HepG2 (cell line): Measurements from ENCODE around the gene LMF2. TPM values are rescaled to one million over a fixed set of nuclear protein-coding genes. Genes with fewer than 3 reads are reported as not detected.

Experiments
- AGO2 ChIP-seq: fragments of 200-400 bp; formaldehyde crosslinking; optimal IDR thresholded peaks from 2 replicates; pipeline ENCODE3; 2017; ENCODE audit warnings: mild to moderate bottlenecking, low read depth, low read length, moderate library complexity
- ATF7-NPFF ChIP-seq: sonication (generic); formaldehyde crosslinking; IDR thresholded peaks from 2 replicates; pipeline ENCODE4 v1.8.1; 2023; ENCODE audit warnings: mild to moderate bottlenecking, low read depth, missing genetic modification reagents, moderate library complexity
- ELF3 ChIP-seq: IDR thresholded peaks from 2 replicates; pipeline ENCODE4 v1.6.1; 2016; ENCODE audit warnings: missing genetic modification reagents, missing compliant biosample characterization
- FOXA1 ChIP-seq, 2 experiments: fragments of 450-650 bp in 1 of 2; sonication (generic) in 1 of 2; formaldehyde crosslinking in 1 of 2; IDR thresholded peaks; 2 replicates each; pipeline versions ENCODE4 v1.4.0 to v1.6.1; 2016 to 2020; ENCODE audit warnings: missing genetic modification reagents in 1 of 2
- FOXK2 ChIP-seq: fragments of 450-650 bp; IDR thresholded peaks from 2 replicates; pipeline ENCODE4 v1.6.1; 2016
- GABPA ChIP-seq, 2 experiments: IDR thresholded peaks; 2 replicates each; pipeline ENCODE4 v1.6.1; 2011 to 2016; ENCODE audit warnings: low read depth in 2 of 2, low read length in 1 of 2, missing biosample characterization in 1 of 2, missing genetic modification characterization in 1 of 2
- IRF2 ChIP-seq: IDR thresholded peaks from 2 replicates; pipeline ENCODE4 v1.6.1; 2018; ENCODE audit warnings: missing genetic modification reagents, missing compliant biosample characterization
- MIXL1 ChIP-seq: IDR thresholded peaks from 2 replicates; pipeline ENCODE4 v1.6.1; 2016
- MXI1 ChIP-seq: IDR thresholded peaks from 3 replicates; pipeline ENCODE4 v1.6.1; 2012; ENCODE audit warnings: low read depth, low read length, inconsistent platforms, borderline replicate concordance
- NCOA5 ChIP-seq: sonication (generic); formaldehyde crosslinking; IDR thresholded peaks from 2 replicates; pipeline ENCODE4 v1.4.0; 2020; ENCODE audit warnings: missing genetic modification reagents
- NRL ChIP-seq: sonication (generic); formaldehyde crosslinking; IDR thresholded peaks from 2 replicates; pipeline ENCODE4 v1.5.0; 2020; ENCODE audit warnings: missing genetic modification reagents, mild to moderate bottlenecking, moderate library complexity, borderline replicate concordance
- RARA ChIP-seq: IDR thresholded peaks from 2 replicates; pipeline ENCODE4 v1.6.1; 2016; ENCODE audit warnings: missing genetic modification reagents, missing compliant biosample characterization
- RXRB ChIP-seq: IDR thresholded peaks from 2 replicates; pipeline ENCODE4 v1.6.1; 2016; ENCODE audit warnings: borderline replicate concordance, missing genetic modification reagents, missing compliant biosample characterization
- TGIF2 ChIP-seq: IDR thresholded peaks from 2 replicates; pipeline ENCODE4 v1.6.1; 2016; ENCODE audit warnings: control low read depth, missing compliant biosample characterization
- U2AF1 ChIP-seq: fragments of 200-400 bp; formaldehyde crosslinking; optimal IDR thresholded peaks from 2 replicates; pipeline ENCODE3; 2017; ENCODE audit warnings: mild to moderate bottlenecking, low read depth, low read length
- ZMYM3 ChIP-seq: sonication (generic); formaldehyde crosslinking; IDR thresholded peaks from 2 replicates; pipeline ENCODE4 v1.5.1; 2020; ENCODE audit warnings: mild to moderate bottlenecking, missing genetic modification reagents
- ZNF703 ChIP-seq: sonication (generic); formaldehyde crosslinking; IDR thresholded peaks from 2 replicates; pipeline ENCODE4 v1.5.1; 2020; ENCODE audit warnings: missing genetic modification reagents, mild to moderate bottlenecking, moderate library complexity, borderline replicate concordance
- ZNF879 ChIP-seq: sonication (generic); formaldehyde crosslinking; IDR thresholded peaks from 2 replicates; pipeline ENCODE4 v1.8.1; 2023; ENCODE audit warnings: missing genetic modification reagents
- polyA plus RNA-seq, 8 experiments: library from polyadenylated mRNA; depleted of rRNA in 3 of 8; stranded (reverse) in 7 of 8; unstranded in 1 of 8; fragments of >200 nt; fragmentation: Illumina TruSeq in 4 of 8; extraction: Trizol in 4 of 8; gene quantifications; 2 replicates each; pipeline versions ENCODE4 v1.2.1 to v1.2.3, GENCODE V29; 2011 to 2016; ENCODE audit warnings: low read depth in 4 of 8, missing spikeins in 1 of 8, mixed read lengths in 1 of 8; ENCODE audit not compliant: insufficient read depth in 1 of 8
- total RNA-seq, 5 experiments: library from RNA; depleted of rRNA; stranded (reverse); fragments of >200 nt; fragmentation: Illumina TruSeq; extraction: Trizol; gene quantifications; 2 replicates each; pipeline ENCODE4 v1.2.3, GENCODE V29; 2016; ENCODE audit warnings: low read depth in 1 of 5
- TF ChIP-seq, protein P1 (sequence below): sonication (generic); formaldehyde crosslinking; conservative IDR thresholded peaks from 2 replicates; pipeline ENCODE4 v1.8.0; 2022; ENCODE audit warnings: mild to moderate bottlenecking, moderate library complexity, missing genetic modification reagents
- TF ChIP-seq, protein P2 (sequence below): IDR thresholded peaks from 2 replicates; pipeline ENCODE4 v1.6.1; 2012; ENCODE audit warnings: inconsistent platforms
- TF ChIP-seq, protein P3 (sequence below): sonication (generic); formaldehyde crosslinking; IDR thresholded peaks from 2 replicates; pipeline ENCODE4 v1.4.0; 2020; ENCODE audit warnings: missing genetic modification reagents, borderline replicate concordance
- TF ChIP-seq, protein P4 (sequence below): IDR thresholded peaks from 2 replicates; pipeline ENCODE4 v1.6.1; 2016; ENCODE audit warnings: low read depth, borderline replicate concordance
- TF ChIP-seq, protein P5 (sequence below): sonication (generic); formaldehyde crosslinking; IDR thresholded peaks from 2 replicates; pipeline ENCODE4 v1.4.0; 2020; ENCODE audit warnings: missing genetic modification reagents

The LMF2 gene
- total and polyA plus RNA-seq, 2 of the 13 experiments (the other 11 are each of a cell fraction or from before 2014, with no cell fraction given) = 23.3 to 30.6 TPM

DNA sequence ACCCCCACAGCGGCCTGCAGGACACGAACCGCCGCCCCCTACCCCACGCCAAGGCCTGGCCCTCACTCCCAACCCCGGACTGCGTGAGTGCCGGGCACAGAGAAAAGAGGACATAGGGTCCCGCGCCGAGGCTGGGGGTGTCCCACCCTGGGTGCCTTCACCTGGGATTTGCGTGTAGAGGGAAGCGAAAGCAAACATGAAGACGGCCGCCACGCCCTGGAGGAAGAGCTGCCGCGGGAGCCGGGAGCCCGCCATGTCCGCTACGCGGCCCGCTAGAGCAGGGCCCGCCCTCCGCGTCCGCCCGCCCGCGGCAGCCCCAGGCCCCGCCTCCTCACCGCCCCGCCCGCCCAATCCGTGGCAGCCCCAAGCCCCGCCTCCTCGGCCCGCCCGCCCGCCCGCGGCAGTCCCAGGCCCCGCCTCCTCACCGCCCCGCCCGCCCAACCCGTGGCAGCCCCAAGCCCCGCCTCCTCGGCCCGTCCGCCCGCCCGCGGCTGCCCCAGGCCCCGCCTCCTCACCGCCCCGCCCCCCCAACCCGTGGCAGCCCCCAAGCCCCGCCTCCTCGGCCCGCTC is at the start of gene LMF2 (continued):
- TF ChIP-seq, protein P1, sequence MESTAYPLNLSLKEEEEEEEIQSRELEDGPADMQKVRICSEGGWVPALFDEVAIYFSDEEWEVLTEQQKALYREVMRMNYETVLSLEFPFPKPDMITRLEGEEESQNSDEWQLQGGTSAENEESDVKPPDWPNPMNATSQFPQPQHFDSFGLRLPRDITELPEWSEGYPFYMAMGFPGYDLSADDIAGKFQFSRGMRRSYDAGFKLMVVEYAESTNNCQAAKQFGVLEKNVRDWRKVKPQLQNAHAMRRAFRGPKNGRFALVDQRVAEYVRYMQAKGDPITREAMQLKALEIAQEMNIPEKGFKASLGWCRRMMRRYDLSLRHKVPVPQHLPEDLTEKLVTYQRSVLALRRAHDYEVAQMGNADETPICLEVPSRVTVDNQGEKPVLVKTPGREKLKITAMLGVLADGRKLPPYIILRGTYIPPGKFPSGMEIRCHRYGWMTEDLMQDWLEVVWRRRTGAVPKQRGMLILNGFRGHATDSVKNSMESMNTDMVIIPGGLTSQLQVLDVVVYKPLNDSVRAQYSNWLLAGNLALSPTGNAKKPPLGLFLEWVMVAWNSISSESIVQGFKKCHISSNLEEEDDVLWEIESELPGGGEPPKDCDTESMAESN (CRISPR knock-in tag) = no peak
- no peak for TF ChIP-seq U2AF1
- peak; percentile 75; the same call in 1 of the 3 replicates for TF ChIP-seq MXI1
- TF ChIP-seq GABPA (IDR thresholded peaks at IDR 0.05; ENCODE audit: low read depth, low read length) = no peak
- 0 out of 2 replicates have a peak, but pooled peaks have one; percentile 7 for TF ChIP-seq GABPA (CRISPR knock-in tag; IDR thresholded peaks at IDR 0.05; ENCODE audit: low read depth)
- TF ChIP-seq, protein P2, sequence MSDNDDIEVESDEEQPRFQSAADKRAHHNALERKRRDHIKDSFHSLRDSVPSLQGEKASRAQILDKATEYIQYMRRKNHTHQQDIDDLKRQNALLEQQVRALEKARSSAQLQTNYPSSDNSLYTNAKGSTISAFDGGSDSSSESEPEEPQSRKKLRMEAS = no peak
- TF ChIP-seq FOXA1 (IDR thresholded peaks at IDR 0.05) = no peak
- TF ChIP-seq FOXA1 (CRISPR knock-in tag; IDR thresholded peaks at IDR 0.05) = no peak
- no peak for TF ChIP-seq IRF2 (CRISPR knock-in tag)
- TF ChIP-seq FOXK2 = no peak
- no peak for TF ChIP-seq RARA (CRISPR knock-in tag)
- TF ChIP-seq NRL (CRISPR knock-in tag) = peak; percentile 28; the same call in 1 of the 2 replicates
- no peak for TF ChIP-seq NCOA5 (CRISPR knock-in tag)
- no peak for TF ChIP-seq RXRB (CRISPR knock-in tag)
- TF ChIP-seq MIXL1 (CRISPR knock-in tag) = no peak
- no peak for TF ChIP-seq AGO2
- TF ChIP-seq, protein P3, sequence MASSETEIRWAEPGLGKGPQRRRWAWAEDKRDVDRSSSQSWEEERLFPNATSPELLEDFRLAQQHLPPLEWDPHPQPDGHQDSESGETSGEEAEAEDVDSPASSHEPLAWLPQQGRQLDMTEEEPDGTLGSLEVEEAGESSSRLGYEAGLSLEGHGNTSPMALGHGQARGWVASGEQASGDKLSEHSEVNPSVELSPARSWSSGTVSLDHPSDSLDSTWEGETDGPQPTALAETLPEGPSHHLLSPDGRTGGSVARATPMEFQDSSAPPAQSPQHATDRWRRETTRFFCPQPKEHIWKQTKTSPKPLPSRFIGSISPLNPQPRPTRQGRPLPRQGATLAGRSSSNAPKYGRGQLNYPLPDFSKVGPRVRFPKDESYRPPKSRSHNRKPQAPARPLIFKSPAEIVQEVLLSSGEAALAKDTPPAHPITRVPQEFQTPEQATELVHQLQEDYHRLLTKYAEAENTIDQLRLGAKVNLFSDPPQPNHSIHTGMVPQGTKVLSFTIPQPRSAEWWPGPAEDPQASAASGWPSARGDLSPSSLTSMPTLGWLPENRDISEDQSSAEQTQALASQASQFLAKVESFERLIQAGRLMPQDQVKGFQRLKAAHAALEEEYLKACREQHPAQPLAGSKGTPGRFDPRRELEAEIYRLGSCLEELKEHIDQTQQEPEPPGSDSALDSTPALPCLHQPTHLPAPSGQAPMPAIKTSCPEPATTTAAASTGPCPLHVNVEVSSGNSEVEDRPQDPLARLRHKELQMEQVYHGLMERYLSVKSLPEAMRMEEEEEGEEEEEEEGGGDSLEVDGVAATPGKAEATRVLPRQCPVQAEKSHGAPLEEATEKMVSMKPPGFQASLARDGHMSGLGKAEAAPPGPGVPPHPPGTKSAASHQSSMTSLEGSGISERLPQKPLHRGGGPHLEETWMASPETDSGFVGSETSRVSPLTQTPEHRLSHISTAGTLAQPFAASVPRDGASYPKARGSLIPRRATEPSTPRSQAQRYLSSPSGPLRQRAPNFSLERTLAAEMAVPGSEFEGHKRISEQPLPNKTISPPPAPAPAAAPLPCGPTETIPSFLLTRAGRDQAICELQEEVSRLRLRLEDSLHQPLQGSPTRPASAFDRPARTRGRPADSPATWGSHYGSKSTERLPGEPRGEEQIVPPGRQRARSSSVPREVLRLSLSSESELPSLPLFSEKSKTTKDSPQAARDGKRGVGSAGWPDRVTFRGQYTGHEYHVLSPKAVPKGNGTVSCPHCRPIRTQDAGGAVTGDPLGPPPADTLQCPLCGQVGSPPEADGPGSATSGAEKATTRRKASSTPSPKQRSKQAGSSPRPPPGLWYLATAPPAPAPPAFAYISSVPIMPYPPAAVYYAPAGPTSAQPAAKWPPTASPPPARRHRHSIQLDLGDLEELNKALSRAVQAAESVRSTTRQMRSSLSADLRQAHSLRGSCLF = no peak
- TF ChIP-seq ELF3 = no peak
- TF ChIP-seq, protein P4, sequence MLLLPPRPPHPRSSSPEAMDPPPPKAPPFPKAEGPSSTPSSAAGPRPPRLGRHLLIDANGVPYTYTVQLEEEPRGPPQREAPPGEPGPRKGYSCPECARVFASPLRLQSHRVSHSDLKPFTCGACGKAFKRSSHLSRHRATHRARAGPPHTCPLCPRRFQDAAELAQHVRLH (CRISPR knock-in tag) = no peak
- TF ChIP-seq, protein P5, sequence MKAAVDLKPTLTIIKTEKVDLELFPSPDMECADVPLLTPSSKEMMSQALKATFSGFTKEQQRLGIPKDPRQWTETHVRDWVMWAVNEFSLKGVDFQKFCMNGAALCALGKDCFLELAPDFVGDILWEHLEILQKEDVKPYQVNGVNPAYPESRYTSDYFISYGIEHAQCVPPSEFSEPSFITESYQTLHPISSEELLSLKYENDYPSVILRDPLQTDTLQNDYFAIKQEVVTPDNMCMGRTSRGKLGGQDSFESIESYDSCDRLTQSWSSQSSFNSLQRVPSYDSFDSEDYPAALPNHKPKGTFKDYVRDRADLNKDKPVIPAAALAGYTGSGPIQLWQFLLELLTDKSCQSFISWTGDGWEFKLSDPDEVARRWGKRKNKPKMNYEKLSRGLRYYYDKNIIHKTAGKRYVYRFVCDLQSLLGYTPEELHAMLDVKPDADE (CRISPR knock-in tag) = no peak
- TF ChIP-seq ZNF879 (CRISPR knock-in tag) = no peak
- TF ChIP-seq ZMYM3 (CRISPR knock-in tag) = no peak
- no peak; the same call in 1 of the 2 replicates for TF ChIP-seq TGIF2 (CRISPR knock-in tag)
- TF ChIP-seq ZNF703 = no peak
- no peak for TF ChIP-seq ATF7-NPFF (CRISPR knock-in tag)
